ENCODE data around the gene ADAMTS7. TPM values are rescaled to one million over a fixed set of nuclear protein-coding genes. Genes with fewer than 3 reads are reported as not detected.
A peak's percentile ranks its signal among the peaks of the same experiment; 100 is the strongest.
"Not testable (repeated sequence)": the region's sequence is repeated elsewhere in the genome, so short reads cannot be mapped to it uniquely, and the experiment has no call there.

Gene ADAMTS7
- total RNA-seq, 1 donor from 2014 or later = 4.2 TPM

DNA sequence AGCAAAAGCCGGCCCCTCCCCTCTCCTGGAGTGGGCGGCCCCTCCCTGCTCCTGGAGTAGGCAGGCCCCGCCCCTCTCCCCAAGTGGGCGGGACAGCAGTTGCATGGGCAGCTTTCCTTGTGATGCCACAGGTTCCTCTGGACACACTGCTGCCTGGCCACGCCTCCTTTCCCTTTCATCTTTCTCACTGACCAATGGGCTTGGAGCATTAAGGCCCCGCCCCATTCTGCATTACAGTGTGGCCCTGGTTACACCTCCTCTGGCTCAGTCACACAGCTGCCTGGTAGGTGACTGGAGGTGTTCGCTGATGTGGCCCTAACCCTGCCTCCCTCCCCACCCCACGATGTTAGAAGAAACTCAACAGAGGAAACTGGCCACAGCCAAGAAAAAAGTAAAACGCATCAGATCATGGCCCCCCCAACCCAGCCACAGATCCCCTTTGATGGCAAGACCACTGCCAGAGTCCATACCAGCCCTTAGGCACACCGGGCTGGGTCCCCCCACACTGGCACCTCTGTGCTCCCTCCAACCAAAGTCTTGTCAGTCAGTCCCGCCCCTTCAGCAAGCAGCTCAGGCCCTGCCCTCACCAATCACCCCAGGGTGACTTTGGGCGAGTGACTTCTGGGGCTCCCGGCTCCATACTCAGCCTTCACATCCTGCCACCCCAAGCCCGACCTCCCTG is 84.3 kb downstream of the ADAMTS7 start:
- DNase-seq (ENCODE audit: low spot score) = no peak

DNA sequence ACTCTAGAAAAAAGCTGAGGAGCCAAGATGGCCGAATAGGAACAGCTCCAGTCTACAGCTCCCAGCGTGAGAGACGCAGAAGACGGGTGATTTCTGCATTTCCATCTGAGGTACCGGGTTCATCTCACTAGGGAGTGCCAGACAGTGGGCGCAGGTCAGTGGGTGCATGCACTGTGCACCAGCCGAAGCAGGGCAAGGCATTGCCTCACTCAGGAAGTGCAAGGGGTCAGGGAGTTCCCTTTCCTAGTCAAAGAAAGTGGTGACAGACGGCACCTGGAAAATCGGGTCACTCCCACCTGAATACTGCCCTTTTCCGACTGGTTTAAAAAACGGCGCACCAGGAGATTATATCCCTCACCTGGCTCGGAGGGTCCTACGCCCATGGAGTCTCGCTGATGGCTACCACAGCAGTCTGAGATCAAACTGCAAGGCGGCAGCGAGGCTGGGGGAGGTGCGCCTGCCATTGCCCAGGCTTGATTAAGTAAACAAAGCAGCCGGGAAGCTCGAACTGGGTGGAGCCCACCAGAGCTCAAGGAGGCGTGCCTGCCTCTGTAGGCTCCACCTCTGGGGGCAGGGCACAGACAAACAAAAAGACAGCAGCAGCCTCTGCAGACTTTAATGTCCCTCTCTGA is 91.3 kb downstream of the ADAMTS7 start:
- not testable (repeated sequence) for DNase-seq (ENCODE audit: low spot score)

DNA sequence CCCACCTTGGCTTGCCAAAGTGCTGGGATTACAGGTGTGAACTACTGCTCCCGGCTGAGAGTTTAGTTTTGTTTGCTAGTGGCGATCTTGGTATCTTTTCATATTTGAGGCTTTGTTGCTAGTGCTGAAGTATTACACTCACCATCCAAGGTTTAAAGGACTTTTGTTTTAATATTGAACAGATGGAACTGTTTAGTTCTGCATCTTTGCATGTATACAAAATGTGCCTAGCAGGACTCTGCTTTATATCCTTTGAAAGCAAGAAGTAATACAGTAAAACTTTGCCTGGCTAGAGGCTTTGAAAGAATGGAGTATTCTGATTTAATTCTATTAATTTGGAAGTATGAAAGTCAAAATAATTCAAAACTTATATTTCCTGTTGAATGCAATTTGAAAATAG is 92.4 kb downstream of the ADAMTS7 start:
- DNase-seq (ENCODE audit: low spot score) = no peak

DNA sequence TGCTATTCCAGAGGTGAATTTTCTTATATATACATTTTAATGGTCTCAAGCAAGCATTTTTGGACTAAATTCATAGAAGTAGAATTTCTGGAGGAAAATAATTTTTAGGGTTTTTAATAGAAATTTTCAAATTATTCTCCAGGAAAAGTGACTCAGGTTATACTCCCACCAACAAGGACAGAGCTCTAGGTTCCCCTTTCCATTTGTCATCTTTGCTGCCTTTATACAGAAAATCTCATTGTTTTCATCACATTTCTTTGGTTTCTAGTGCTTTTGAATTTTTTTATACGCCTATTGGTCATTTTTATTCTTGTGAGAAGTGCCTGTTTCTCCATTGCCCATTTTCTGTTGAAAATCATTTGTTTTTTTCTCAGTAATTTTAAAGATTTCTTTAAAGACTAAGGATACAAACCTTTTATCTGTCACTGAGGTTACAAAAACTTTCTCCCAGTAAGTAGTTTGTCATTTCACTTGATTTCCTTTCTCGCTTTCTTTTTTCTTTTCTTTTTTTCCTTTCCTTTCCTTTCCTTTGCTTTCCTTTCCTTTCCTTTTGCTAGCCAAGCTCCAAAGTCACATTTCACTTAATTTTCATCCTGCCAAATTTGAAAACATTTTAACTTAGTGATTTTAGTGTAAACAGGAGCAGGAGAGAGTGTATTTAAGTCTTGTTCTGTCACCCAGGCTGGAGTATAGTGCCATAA is 93.2 kb downstream of the ADAMTS7 start:
- no peak for DNase-seq (ENCODE audit: low spot score)

DNA sequence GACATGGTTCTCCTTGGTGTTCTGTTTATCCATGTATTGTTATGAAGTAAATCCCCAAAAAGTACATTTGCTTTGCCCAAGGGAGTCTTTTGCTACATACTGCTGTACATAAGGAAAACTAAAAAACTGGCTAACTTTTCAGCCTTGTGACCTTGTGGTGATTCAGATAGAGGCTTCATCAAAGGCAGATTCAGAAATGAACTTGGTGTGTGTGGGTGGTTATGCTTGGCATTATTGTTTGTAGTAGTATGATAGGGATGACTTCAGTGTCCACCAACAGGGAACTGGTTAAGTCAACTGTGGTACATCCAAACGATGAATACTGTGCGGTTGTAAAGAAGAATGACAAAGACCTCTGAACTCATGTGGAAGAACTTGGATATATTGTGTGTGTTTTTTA is 94.6 kb downstream of the ADAMTS7 start:
- DNase-seq (ENCODE audit: low spot score) = no peak

DNA sequence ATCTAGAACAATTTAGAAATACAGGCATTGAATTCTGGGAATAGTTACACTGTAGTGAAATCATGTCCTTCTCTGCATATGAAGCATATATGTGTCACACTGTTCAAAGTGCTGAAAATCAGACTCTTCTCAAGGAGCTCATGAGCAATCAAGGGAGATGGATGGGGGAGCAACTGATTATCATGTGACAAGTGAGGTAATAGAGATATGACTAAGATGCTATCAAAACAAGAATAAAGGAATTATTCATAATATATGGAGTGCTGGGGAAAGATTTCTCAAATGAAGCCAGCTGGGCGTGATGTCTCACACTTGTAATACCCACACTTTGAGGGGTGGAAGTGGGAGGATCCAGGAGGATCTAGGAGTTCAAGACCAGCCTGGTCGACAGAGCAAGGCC is 95.3 kb downstream of the ADAMTS7 start:
- DNase-seq (ENCODE audit: low spot score) = no peak

DNA sequence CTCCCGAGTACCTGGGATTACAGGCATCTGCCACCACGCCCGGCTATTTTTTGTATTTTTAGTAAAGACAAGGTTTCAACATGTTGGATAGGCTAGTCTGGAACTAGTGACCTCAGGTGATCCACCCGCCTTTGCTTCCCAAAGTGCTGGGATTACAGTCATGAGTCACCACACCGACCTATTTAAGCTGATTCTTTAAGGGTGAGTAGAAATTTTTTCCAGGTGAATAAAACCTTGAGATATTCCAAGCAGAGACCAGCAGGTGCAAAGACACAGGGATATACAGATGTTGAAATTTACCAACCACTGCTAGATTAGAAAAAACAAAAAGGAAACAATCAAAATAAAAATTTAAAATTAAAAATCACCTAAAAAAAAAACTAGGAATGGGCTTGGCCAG is 95.8 kb downstream of the ADAMTS7 start:
- DNase-seq (ENCODE audit: low spot score) = no peak

DNA sequence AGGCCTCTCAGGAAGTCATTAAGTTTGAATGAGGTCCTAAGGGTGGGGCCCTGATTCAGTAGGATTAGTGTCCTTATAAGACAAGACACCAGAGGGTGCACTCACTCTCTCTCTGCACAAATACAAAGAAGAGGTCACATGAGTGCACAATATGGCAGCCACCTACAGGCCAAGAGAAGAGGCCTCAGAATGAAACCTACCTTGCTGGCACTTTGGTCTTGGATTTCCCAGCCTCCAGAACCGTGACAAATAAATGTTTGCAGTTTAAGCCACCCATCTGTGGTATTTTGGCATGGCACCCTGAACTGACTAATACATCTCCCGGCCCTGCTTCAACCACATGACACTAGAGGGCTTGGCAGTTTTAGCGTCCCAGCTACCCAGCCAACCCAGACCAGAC is 96.4 kb downstream of the ADAMTS7 start:
- DNase-seq (ENCODE audit: low spot score) = no peak

DNA sequence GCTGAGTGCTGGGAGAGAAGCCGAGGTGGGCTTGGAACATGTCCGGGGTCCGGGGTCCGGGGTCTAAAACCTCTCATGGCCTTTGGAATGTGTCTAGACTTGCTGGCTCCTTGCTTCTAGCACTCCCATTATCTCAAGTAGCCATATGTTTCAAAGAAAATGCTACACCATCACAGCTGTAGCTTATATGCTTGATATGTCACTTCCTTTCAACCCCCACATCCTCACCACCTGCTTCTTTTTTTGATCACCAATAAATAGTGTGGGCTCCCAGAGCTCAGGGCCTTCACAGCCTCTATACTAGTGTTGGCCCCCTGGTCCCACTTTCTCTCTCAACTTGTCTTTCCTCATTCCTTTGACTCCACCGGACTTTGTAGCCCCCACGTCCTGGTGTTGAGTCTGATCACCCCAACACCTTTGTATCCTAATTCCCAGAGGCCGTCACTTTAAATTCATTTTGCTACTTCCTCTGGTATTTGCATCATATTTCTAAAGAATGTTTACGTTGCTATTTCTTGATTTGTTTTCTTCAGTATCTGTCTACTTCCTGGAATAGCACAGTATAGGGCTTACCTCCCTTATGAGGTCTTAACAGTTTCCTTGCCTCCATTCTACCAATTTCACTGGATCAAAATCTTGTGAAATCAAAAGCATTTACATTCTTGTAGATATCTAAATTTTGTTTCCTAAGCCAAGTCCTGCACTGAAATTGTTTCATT is 98.3 kb downstream of the ADAMTS7 start:
- DNase-seq (ENCODE audit: low spot score) = no peak

DNA sequence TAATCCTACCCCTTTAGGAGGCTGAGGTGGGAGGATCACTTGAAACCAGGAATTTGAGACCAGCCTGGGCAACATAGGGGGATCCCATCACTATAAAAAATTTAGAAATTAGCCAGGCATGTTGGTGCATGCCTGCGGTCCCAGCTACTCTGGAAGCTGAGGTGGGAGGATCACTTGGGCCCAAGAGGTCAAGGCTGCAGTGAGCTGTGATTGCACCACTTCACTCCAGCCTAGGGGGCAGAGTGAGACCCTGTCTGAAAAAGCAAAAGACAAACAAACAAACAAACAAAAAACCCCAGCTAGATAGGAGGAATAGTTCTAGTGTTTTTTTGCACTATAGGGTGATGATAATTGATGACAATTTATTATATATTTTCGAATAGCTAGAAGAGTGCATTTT is 99.6 kb downstream of the ADAMTS7 start:
- no peak for DNase-seq (ENCODE audit: low spot score)

DNA sequence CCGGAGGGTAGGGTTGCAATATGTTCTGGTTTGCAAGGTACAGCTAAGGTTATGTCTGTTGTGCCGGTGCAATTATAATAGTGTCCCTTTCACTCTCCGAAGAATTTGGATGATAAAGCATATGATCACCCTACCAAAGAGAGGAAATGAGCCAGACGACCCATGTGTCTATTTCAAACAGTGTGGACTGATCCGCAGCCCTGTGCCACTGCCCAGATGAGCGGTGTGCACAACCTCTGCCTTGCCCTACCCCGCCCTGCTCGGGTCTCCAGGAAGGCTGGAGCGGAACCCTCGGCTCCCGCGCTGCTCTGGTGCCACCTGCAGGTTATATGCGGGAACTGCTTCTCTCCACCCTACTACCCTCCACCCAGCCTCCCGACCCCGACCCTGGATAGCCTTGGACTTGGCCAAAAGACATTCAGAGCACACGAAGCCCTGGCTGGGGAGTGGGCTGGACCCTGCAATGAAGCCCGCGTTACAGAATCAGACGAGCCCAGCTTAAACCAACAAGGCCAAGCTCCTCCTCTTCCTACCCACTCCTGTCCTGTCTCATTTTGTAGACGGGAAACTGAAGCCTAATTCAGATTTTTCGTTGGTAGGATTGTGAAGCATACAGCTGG is 101.9 kb downstream of the ADAMTS7 start:
- DNase-seq (ENCODE audit: low spot score) = peak; percentile 63

Other genes starting within 250 kb of the ADAMTS7 start
- gene CHRNA5, start 245.9 kb downstream of the ADAMTS7 start, total RNA-seq = 4.0 TPM
- gene CHRNA3, start 190.5 kb downstream of the ADAMTS7 start, total RNA-seq = not detected
- gene CHRNB4, start 170.3 kb downstream of the ADAMTS7 start, total RNA-seq = 0.57 TPM
- gene MORF4L1, start 61.4 kb upstream of the ADAMTS7 start, total RNA-seq = 252 TPM
- gene CTSH, start 133.6 kb upstream of the ADAMTS7 start, total RNA-seq = 705 TPM